Neuronal stem cell (in vitro differentiated cells): Measurements from ENCODE around the gene KLHL30.

Experiments
- DNase-seq: peaks from one replicate; pipeline ENCODE4 v3.0.0-alpha.2; 2013; ENCODE audit warnings: low spot score
- H2AFZ ChIP-seq: one replicate; pipeline ENCODE4 v1.6.1; 2013; ENCODE audit warnings: mild to moderate bottlenecking, low read length, inconsistent platforms
- H2AK5ac ChIP-seq: 2 replicates; pipeline ENCODE4 v1.6.1; 2013; ENCODE audit warnings: low read depth, mild to moderate bottlenecking, inconsistent platforms, low read length, moderate library complexity, mixed read lengths
- H2BK120ac ChIP-seq: 2 replicates; pipeline ENCODE4 v1.6.1; 2013; ENCODE audit warnings: low read depth, mild to moderate bottlenecking, inconsistent platforms, low read length, moderate library complexity, mixed read lengths
- H2BK12ac ChIP-seq: one replicate; pipeline ENCODE4 v1.6.1; 2013; ENCODE audit warnings: low read length, inconsistent platforms
- H2BK15ac ChIP-seq: 2 replicates; pipeline ENCODE4 v1.6.1; 2013; ENCODE audit warnings: mild to moderate bottlenecking, low read length, inconsistent platforms, mixed read lengths
- H2BK5ac ChIP-seq: one replicate; pipeline ENCODE4 v1.6.1; 2013; ENCODE audit warnings: inconsistent platforms, mild to moderate bottlenecking, low read length, moderate library complexity
- H3K14ac ChIP-seq: one replicate; pipeline ENCODE4 v1.6.1; 2013; ENCODE audit warnings: low read length, inconsistent platforms
- H3K18ac ChIP-seq: 2 replicates; pipeline ENCODE4 v1.6.1; 2013; ENCODE audit warnings: low read length, inconsistent platforms
- H3K23ac ChIP-seq: 2 replicates; pipeline ENCODE4 v1.6.1; 2013; ENCODE audit warnings: low read depth, mild to moderate bottlenecking, mixed read lengths, low read length, inconsistent platforms; ENCODE audit not compliant: poor library complexity
- H3K27ac ChIP-seq: replicated peaks from 3 replicates; pipeline ENCODE4 v1.5.1; 2013; ENCODE audit warnings: low read length, inconsistent platforms
- H3K27me3 ChIP-seq, 3 experiments: 2 replicates each; pipeline ENCODE4 v1.6.1; 2013; ENCODE audit warnings: low read length in 3 of 3, mild to moderate bottlenecking in 2 of 3, inconsistent platforms in 1 of 3, low read depth in 1 of 3, mixed read lengths in 1 of 3, moderate library complexity in 1 of 3; ENCODE audit not compliant: control insufficient read depth in 3 of 3, insufficient read depth in 3 of 3
- H3K36me3 ChIP-seq, 2 donors: replicated peaks in 1 of 2; 2 replicates each; pipeline ENCODE4 v1.6.1; 2013; ENCODE audit warnings: low read length in 2 of 2; ENCODE audit not compliant: control insufficient read depth in 2 of 2, insufficient read depth in 2 of 2
- H3K4ac ChIP-seq: 2 replicates; pipeline ENCODE4 v1.6.1; 2013; ENCODE audit warnings: inconsistent platforms, mild to moderate bottlenecking, low read length, moderate library complexity
- H3K4me1 ChIP-seq, 2 donors: 1 replicate in 1 of 2; 2 replicates in 1 of 2; pipeline ENCODE4 v1.6.1; 2013; ENCODE audit warnings: low read length in 2 of 2, low read depth in 1 of 2; ENCODE audit not compliant: control insufficient read depth in 2 of 2, insufficient read depth in 1 of 2
- H3K4me2 ChIP-seq: one replicate; pipeline ENCODE4 v1.6.1; 2013; ENCODE audit warnings: mild to moderate bottlenecking, low read length, inconsistent platforms; ENCODE audit not compliant: insufficient read depth, poor library complexity, severe bottlenecking
- H3K4me3 ChIP-seq, 2 donors: 2 replicates each; pipeline ENCODE4 v1.5.1; 2013; ENCODE audit warnings: low read length in 2 of 2, mild to moderate bottlenecking in 2 of 2, inconsistent platforms in 1 of 2, moderate library complexity in 1 of 2
- H3K79me1 ChIP-seq: one replicate; pipeline ENCODE4 v1.6.1; 2013; ENCODE audit warnings: low read depth, mild to moderate bottlenecking, inconsistent platforms, low read length, moderate library complexity
- H3K9ac ChIP-seq: one replicate; pipeline ENCODE4 v1.6.1; 2013; ENCODE audit warnings: mild to moderate bottlenecking, low read depth, low read length, inconsistent platforms; ENCODE audit not compliant: poor library complexity
- H3K9me3 ChIP-seq, 2 donors: replicated peaks in 1 of 2; 2 replicates each; pipeline versions ENCODE3 to v1.6.1; 2013; ENCODE audit warnings: low read length in 2 of 2, mild to moderate bottlenecking in 2 of 2, inconsistent platforms in 1 of 2, low read depth in 1 of 2, mixed read lengths in 1 of 2, moderate library complexity in 1 of 2; ENCODE audit not compliant: control insufficient read depth in 2 of 2, insufficient read depth in 1 of 2
- H4K8ac ChIP-seq: one replicate; pipeline ENCODE4 v1.6.1; 2013; ENCODE audit warnings: low read depth, mild to moderate bottlenecking, inconsistent platforms, low read length, moderate library complexity
- H4K91ac ChIP-seq: one replicate; pipeline ENCODE4 v1.6.1; 2013; ENCODE audit warnings: low read length, low read depth, mild to moderate bottlenecking, inconsistent platforms; ENCODE audit not compliant: poor library complexity
- WGBS, 2 donors: extraction: QIAGEN DNeasy Blood & Tissue Kit; methylation state at CpG; one replicate each; pipeline ENCODE4 v1.1.7; 2013; ENCODE audit warnings: missing lambda C conversion rate in 2 of 2, mixed read lengths in 1 of 2; ENCODE audit not compliant: insufficient read length in 2 of 2, insufficient replicate concordance in 1 of 2; ENCODE audit errors: extremely low coverage in 2 of 2; 5-methylcytosine and 5-hydroxymethylcytosine counted together

Gene KLHL30

GRCh38 chr2:238103465-238104225, 34.8 kb upstream of the KLHL30 start:
- DNase-seq, result no peak
- Histone ChIP-seq H3K9ac (peak overlapping the region; percentile 34), H3K4me1 (peaks cover 20 to 28% of the 10 kb centered on the region in 2 donors)

DNA sequence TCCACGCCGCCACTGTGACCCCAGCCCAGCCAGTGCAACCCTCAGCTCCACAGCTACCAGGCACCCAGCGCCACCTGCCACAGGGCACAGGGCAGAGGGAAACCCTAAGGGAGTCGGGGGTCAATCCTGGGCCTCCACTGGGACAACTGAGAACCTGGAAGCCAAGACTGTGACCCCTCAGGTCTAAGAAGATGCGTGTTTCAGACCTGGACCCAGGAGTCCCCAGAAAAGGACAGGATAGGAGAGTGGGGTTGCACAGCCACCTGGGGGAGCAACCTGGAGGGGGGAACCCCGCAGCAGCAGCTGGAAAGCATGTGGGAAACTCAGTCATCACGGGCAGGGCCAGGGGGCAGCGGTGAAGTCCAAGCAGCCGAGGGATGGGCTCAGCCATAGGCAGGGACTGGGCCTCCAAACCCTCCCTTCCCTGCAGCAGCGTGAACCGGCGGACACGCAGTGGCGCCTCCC, 34.2 kb upstream of the KLHL30 start:
- Histone ChIP-seq H2AFZ (no peak overlapping the region), H3K4me3 (no peak overlapping the region), H3K9me3 (no peaks in the 10 kb centered on the region), H3K4me2 (no peak overlapping the region), H2BK15ac (no peak overlapping the region), H3K18ac (peak overlapping the region; percentile 70), H4K91ac (no peak overlapping the region), H2AK5ac (peak overlapping the region; percentile 68), H3K27me3 (no peaks in the 10 kb centered on the region), H3K14ac (no peak overlapping the region), H3K4ac (no peak overlapping the region), H2BK12ac (no peak overlapping the region), H2BK5ac (no peak overlapping the region), H4K8ac (no peak overlapping the region), H2BK120ac (no peak overlapping the region), H3K23ac (no peak overlapping the region), H3K27ac (no peak overlapping the region), H3K36me3 (no peaks in the 10 kb centered on the region), H3K9ac (peak overlapping the region; percentile 34), H3K4me1 (peaks cover 23 to 34% of the 10 kb centered on the region in 2 donors), H3K79me1 (no peaks in the 10 kb centered on the region)
- no peak for DNase-seq
- WGBS, 2 donors, result no CpG with 5 or more reads among the region's 14 CpGs

More at GRCh38 chr2:238103465-238104225, 34.8 kb upstream of the KLHL30 start:
- H3K14ac ChIP-seq, result peak overlapping the region; percentile 67
- no peak overlapping the region for H3K4me2 ChIP-seq
- peak overlapping the region; percentile 80 for H2AK5ac ChIP-seq
- H3K4me3 ChIP-seq, result no peak overlapping the region
- H3K27me3 ChIP-seq, result no peaks in the 10 kb centered on the region
- H3K4ac ChIP-seq, result peak overlapping the region; percentile 61
- H2BK120ac ChIP-seq, result no peak overlapping the region
- no peak overlapping the region for H4K8ac ChIP-seq
- no peak overlapping the region for H2BK5ac ChIP-seq
- H2AFZ ChIP-seq, result no peak overlapping the region
- no peak overlapping the region for H3K23ac ChIP-seq
- H3K9me3 ChIP-seq, result no peaks in the 10 kb centered on the region
- peak overlapping the region; percentile 85 for H3K18ac ChIP-seq
- no peak overlapping the region for H4K91ac ChIP-seq
- no CpG with 5 or more reads among the region's 18 CpGs for WGBS, 2 donors
- no peaks in the 10 kb centered on the region for H3K36me3 ChIP-seq
- no peak overlapping the region for H2BK12ac ChIP-seq
- peak overlapping the region; percentile 85 for H2BK15ac ChIP-seq
- H3K27ac ChIP-seq, result no peak overlapping the region
- no peaks in the 10 kb centered on the region for H3K79me1 ChIP-seq

DNA sequence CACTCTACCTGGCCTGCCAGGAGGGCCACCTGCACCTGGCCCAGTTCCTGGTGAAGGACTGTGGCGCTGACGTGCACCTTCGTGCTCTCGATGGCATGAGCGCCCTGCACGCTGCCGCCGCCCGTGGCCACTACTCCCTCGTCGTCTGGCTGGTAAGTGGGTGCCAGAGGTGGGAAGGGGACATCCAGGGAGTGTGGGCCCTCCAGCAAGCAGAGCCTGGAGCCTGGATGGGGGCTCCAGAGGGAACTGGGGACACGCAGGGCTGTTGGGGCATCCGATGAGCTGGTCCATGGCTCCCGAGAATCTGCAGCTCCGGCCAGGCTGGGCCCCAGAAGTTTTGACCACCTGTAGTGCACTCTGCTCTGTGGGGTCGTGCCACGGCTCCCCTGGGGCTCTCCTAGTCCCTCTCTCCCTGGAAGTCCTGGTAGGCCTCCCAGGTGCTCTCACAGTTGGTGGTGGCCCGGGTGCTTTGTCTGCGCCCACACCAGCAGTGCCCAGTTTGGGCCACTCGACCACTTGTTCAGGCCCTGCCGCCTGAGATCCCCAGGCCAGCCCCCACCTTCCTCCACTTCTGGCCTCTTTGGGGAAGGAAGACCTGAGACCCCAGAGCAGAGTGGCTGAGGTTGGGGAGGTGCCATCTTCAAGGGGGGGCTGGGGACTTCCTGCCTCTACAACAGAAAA, 33.6 kb upstream of the KLHL30 start:
- Histone ChIP-seq H3K4me1 (peaks cover 23 to 34% of the 10 kb centered on the region in 2 donors), H2BK120ac (no peak overlapping the region), H2AFZ (no peak overlapping the region), H4K8ac (no peak overlapping the region), H3K9me3 (no peaks in the 10 kb centered on the region), H2BK15ac (no peak overlapping the region), H2AK5ac (peak overlapping the region; percentile 2), H3K9ac (peak overlapping the region; percentile 3), H3K27me3 (no peaks in the 10 kb centered on the region), H3K4me3 (no peak overlapping the region), H3K79me1 (no peaks in the 10 kb centered on the region), H3K27ac (no peak overlapping the region), H3K4ac (no peak overlapping the region), H3K18ac (peak overlapping the region; percentile 70), H2BK12ac (no peak overlapping the region), H3K23ac (no peak overlapping the region), H3K4me2 (no peak overlapping the region), H3K14ac (no peak overlapping the region), H4K91ac (no peak overlapping the region), H2BK5ac (no peak overlapping the region), H3K36me3 (no peaks in the 10 kb centered on the region)
- WGBS, 2 donors, result no CpG with 5 or more reads among the region's 21 CpGs
- no peak for DNase-seq
